ENCODE data around the gene TMX1. TPM values are rescaled to one million over a fixed set of nuclear protein-coding genes. Genes with fewer than 3 reads are reported as not detected.

TMX1 gene
- 42.3 and 45.9 TPM in 2 replicates for total RNA-seq

- intact Hi-C loops (cut with micrococcal nuclease): loop anchor here (1.0 to 10.0 kb wide), 11 partner anchors 145 to 1653 kb away; partner anchors contain the start of genes DMAC2L, GNPNAT1, GPR137C and L2HGDH
Measured at GRCh38 chr14:51239813-51240803, at the start of gene TMX1. TSS of gene TMX1 (plus strand) at chr14:51240247. CDS start at chr14:51240293, 46 bp downstream.

GRCh38 chr14:51201890-51202289 is 38.2 kb upstream of the TMX1 start:
- intact Hi-C loops (cut with micrococcal nuclease): no loop called here

GRCh38 chr14:51202914-51203665 is 37.0 kb upstream of the TMX1 start:
- intact Hi-C loops (cut with micrococcal nuclease): no loop called here

GRCh38 chr14:51203881-51204280 is 36.2 kb upstream of the TMX1 start:
- intact Hi-C loops (cut with micrococcal nuclease): no loop called here

- intact Hi-C loops (cut with micrococcal nuclease): no loop called here
Measured at GRCh38 chr14:51205486-51205885, 34.6 kb upstream of the TMX1 start.

- intact Hi-C loops (cut with micrococcal nuclease): no loop called here
Measured at GRCh38 chr14:51206462-51206861, 33.6 kb upstream of the TMX1 start.

- intact Hi-C loops (cut with micrococcal nuclease): no loop called here
Measured at GRCh38 chr14:51207621-51208020, 32.4 kb upstream of the TMX1 start.

- intact Hi-C loops (cut with micrococcal nuclease): no loop called here
Measured at GRCh38 chr14:51208982-51209381, 31.1 kb upstream of the TMX1 start.

GRCh38 chr14:51209457-51209856 is 30.6 kb upstream of the TMX1 start:
- intact Hi-C loops (cut with micrococcal nuclease): no loop called here

- intact Hi-C loops (cut with micrococcal nuclease): no loop called here
Measured at GRCh38 chr14:51210594-51210993, 29.5 kb upstream of the TMX1 start.

- intact Hi-C loops (cut with micrococcal nuclease): no loop called here
Measured at GRCh38 chr14:51211149-51211548, 28.9 kb upstream of the TMX1 start.

GRCh38 chr14:51216602-51217001 is 23.4 kb upstream of the TMX1 start:
- intact Hi-C loops (cut with micrococcal nuclease): no loop called here

- intact Hi-C loops (cut with micrococcal nuclease): loop anchor here (10.0 kb wide), 1 partner anchor 265 kb away; no protein-coding TSS in a partner anchor
Measured at GRCh38 chr14:51219473-51220448, 20.3 kb upstream of the TMX1 start.

- intact Hi-C loops (cut with micrococcal nuclease): loop anchor here (10.0 kb wide), 1 partner anchor 269 kb away; no protein-coding TSS in a partner anchor
Measured at GRCh38 chr14:51223463-51223862, 16.6 kb upstream of the TMX1 start.

- intact Hi-C loops (cut with micrococcal nuclease): loop anchor here (10.0 kb wide), 1 partner anchor 270 kb away; no protein-coding TSS in a partner anchor
Measured at GRCh38 chr14:51224551-51224950, 15.5 kb upstream of the TMX1 start.

GRCh38 chr14:51225751-51226150 is 14.3 kb upstream of the TMX1 start:
- intact Hi-C loops (cut with micrococcal nuclease): loop anchor here (10.0 kb wide), 1 partner anchor 271 kb away; no protein-coding TSS in a partner anchor

- intact Hi-C loops (cut with micrococcal nuclease): loop anchor here (10.0 kb wide), 1 partner anchor 274 kb away; no protein-coding TSS in a partner anchor
Measured at GRCh38 chr14:51228391-51228790, 11.7 kb upstream of the TMX1 start.

GRCh38 chr14:51228890-51229289 is 11.2 kb upstream of the TMX1 start:
- intact Hi-C loops (cut with micrococcal nuclease): loop anchor here (10.0 kb wide), 1 partner anchor 274 kb away; no protein-coding TSS in a partner anchor

- intact Hi-C loops (cut with micrococcal nuclease): no loop called here
Measured at GRCh38 chr14:51236314-51236713, 3.7 kb upstream of the TMX1 start.

GRCh38 chr14:51240804-51241380 is 845 bp downstream of the TMX1 start:
- intact Hi-C loops (cut with micrococcal nuclease): loop anchor here (1.0 to 10.0 kb wide), 11 partner anchors 146 to 1654 kb away; partner anchors contain the start of genes DMAC2L, GNPNAT1, GPR137C and L2HGDH
